GM18867 (cell line): ENCODE results near the gene TPSG1.
"Not testable (repeated sequence)": the region's sequence is repeated elsewhere in the genome, so short reads cannot be mapped to it uniquely, and the experiment has no call there.

Source experiments
- ATAC-seq: cut with Tn5 transposase; IDR thresholded peaks from one replicate; pipeline ENCODE4 v1.9.1; 2021; ENCODE audit warnings: mild to moderate bottlenecking, moderate library complexity; ENCODE audit not compliant: unreplicated experiment

Gene TPSG1

GRCh38 chr16:1225051-1225451 lies at the start of gene TPSG1:
Gene TPSG1 (minus strand): TSS chr16:1225268. CDS start chr16:1225252, 16 bp downstream.
- no peak for ATAC-seq

GRCh38 chr16:1274767-1275166 lies 49.7 kb upstream of the TPSG1 start:
- no peak for ATAC-seq

- ATAC-seq: no peak
Observed at GRCh38 chr16:1273816-1274215, 48.7 kb upstream of the TPSG1 start.

GRCh38 chr16:1272453-1273198 lies 47.6 kb upstream of the TPSG1 start:
- ATAC-seq: no peak

- not testable (repeated sequence) for ATAC-seq
Observed at GRCh38 chr16:1271724-1272413, 46.8 kb upstream of the TPSG1 start.

- ATAC-seq: no peak
Observed at GRCh38 chr16:1271380-1271723, 46.3 kb upstream of the TPSG1 start.

GRCh38 chr16:1269418-1269817 lies 44.4 kb upstream of the TPSG1 start:
- ATAC-seq: not testable (repeated sequence)

- ATAC-seq: no peak
Observed at GRCh38 chr16:1265826-1266225, 40.8 kb upstream of the TPSG1 start.

GRCh38 chr16:1265090-1265630 lies 40.1 kb upstream of the TPSG1 start:
- ATAC-seq: no peak

GRCh38 chr16:1264345-1265089 lies 39.4 kb upstream of the TPSG1 start:
- ATAC-seq: no peak

GRCh38 chr16:1263591-1264344 lies 38.7 kb upstream of the TPSG1 start:
- no peak for ATAC-seq

GRCh38 chr16:1262846-1263221 lies 37.8 kb upstream of the TPSG1 start:
- ATAC-seq: no peak

GRCh38 chr16:1262210-1262845 lies 37.3 kb upstream of the TPSG1 start:
- no peak for ATAC-seq

- ATAC-seq: no peak
Observed at GRCh38 chr16:1261131-1261892, 36.2 kb upstream of the TPSG1 start.

GRCh38 chr16:1260101-1260680 lies 35.1 kb upstream of the TPSG1 start:
- ATAC-seq: no peak

- ATAC-seq: no peak
Observed at GRCh38 chr16:1259760-1260068, 34.6 kb upstream of the TPSG1 start.

GRCh38 chr16:1258906-1259759 lies 34.1 kb upstream of the TPSG1 start:
- ATAC-seq: no peak

- ATAC-seq: no peak
Observed at GRCh38 chr16:1258225-1258600, 33.1 kb upstream of the TPSG1 start.
